GM12891 (cell line): ENCODE measurements around the gene ZCCHC24.

Source experiments
- POLR2A ChIP-seq: IDR thresholded peaks from 2 replicates; pipeline ENCODE4 v1.6.1; 2011; ENCODE audit warnings: low read depth, low read length, control low read depth
- POLR2AphosphoS5 ChIP-seq: IDR thresholded peaks from 2 replicates; pipeline ENCODE4 v1.6.1; 2011; ENCODE audit warnings: low read depth, low read length, control low read depth
- POU2F2 ChIP-seq: IDR thresholded peaks from 2 replicates; pipeline ENCODE4 v1.6.1; 2011; ENCODE audit warnings: low read depth, mild to moderate bottlenecking, control low read depth, low read length, moderate library complexity
- SPI1 ChIP-seq: IDR thresholded peaks from 2 replicates; pipeline ENCODE4 v1.6.1; 2011; ENCODE audit warnings: low read depth, low read length, control low read depth
- TAF1 ChIP-seq: IDR thresholded peaks from 2 replicates; pipeline ENCODE4 v1.6.1; 2011; ENCODE audit warnings: low read depth, low read length, control low read depth

- TF ChIP-seq POLR2AphosphoS5 (no peak), TAF1 (no peak), POLR2A (no peak), SPI1 (no peak), POU2F2 (no peak)
Observed at GRCh38 chr10:79367426-79368189, 77.8 kb downstream of the ZCCHC24 start.
